ENCODE measurements around the gene MYL12A. TPM values are rescaled to one million over a fixed set of nuclear protein-coding genes. Genes with fewer than 3 reads are reported as not detected.
"Not testable (repeated sequence)": the region's sequence is repeated elsewhere in the genome, so short reads cannot be mapped to it uniquely, and the experiment has no call there.

MYL12A gene
- total and polyA plus RNA-seq, 3 donors from 2014 or later = 148 to 219 (median 177) TPM

- no peaks in the 10 kb centered on the region for H3K9me3 ChIP-seq
- TF ChIP-seq CTCF (IDR thresholded peaks at IDR 0.05) (no peak), POLR2A (IDR thresholded peaks at IDR 0.05) (no peak)
- no peaks in the 10 kb centered on the region for H3K36me3 ChIP-seq (ENCODE audit: low read depth, missing control alignments)
- no peak for DNase-seq
- WGBS, 2 donors = 95 to 97% methylated on average over 1 of the region's 1 CpG
- peaks cover 22% of the 10 kb centered on the region for H3K4me1 ChIP-seq
- intact Hi-C loops (cut with DNase I; ENCODE audit: low total_unique reads) = no loop called here
- H3K27ac ChIP-seq = no peak overlapping the region
- no peak overlapping the region for H3K4me3 ChIP-seq
- no peaks in the 10 kb centered on the region for H3K27me3 ChIP-seq
These were observed 22.3 kb downstream of the MYL12A start for GRCh38 chr18:3269914-3270299.

- no peak overlapping the region for H3K27ac ChIP-seq
- H3K9me3 ChIP-seq = no peaks in the 10 kb centered on the region
- H3K4me1 ChIP-seq = peaks cover 8% of the 10 kb centered on the region
- no peaks in the 10 kb centered on the region for H3K36me3 ChIP-seq (ENCODE audit: low read depth, missing control alignments)
- no peak for TF ChIP-seq POLR2A (IDR thresholded peaks at IDR 0.05)
- TF ChIP-seq CTCF (IDR thresholded peaks at IDR 0.05) = no peak
- H3K27me3 ChIP-seq = no peaks in the 10 kb centered on the region
- intact Hi-C loops (cut with DNase I; ENCODE audit: low total_unique reads) = no loop called here
- WGBS, 2 donors = 44 to 47% methylated on average over 3 of the region's 3 CpGs
- DNase-seq = no peak
- no peak overlapping the region for H3K4me3 ChIP-seq
These were observed 25.4 kb downstream of the MYL12A start for GRCh38 chr18:3273042-3273441.

GRCh38 chr18:3277643-3278213 is 30.1 kb downstream of the MYL12A start:
- H3K36me3 ChIP-seq (ENCODE audit: low read depth, missing control alignments); DNase-seq; H3K9me3 ChIP-seq; intact Hi-C loops (cut with DNase I; ENCODE audit: low total_unique reads); H3K27me3 ChIP-seq; H3K27ac ChIP-seq; H3K4me3 ChIP-seq; H3K4me1 ChIP-seq: not testable (repeated sequence)
- WGBS, 2 donors = 82 to 83% methylated on average over 7 of the region's 7 CpGs

- Histone ChIP-seq H3K4me3 (no peak overlapping the region), H3K9me3 (no peaks in the 10 kb centered on the region), H3K4me1 (no peaks in the 10 kb centered on the region), H3K27ac (no peak overlapping the region), H3K36me3 (ENCODE audit: low read depth, missing control alignments) (no peaks in the 10 kb centered on the region), H3K27me3 (no peaks in the 10 kb centered on the region)
- DNase-seq = no peak
- intact Hi-C loops (cut with DNase I; ENCODE audit: low total_unique reads) = loop anchor here (5.0 to 10.0 kb wide), 2 partner anchors 165 to 388 kb away; no protein-coding TSS in a partner anchor
- WGBS, 2 donors = 22 to 28% methylated on average over 14 of the region's 14 CpGs
- TF ChIP-seq POLR2A (IDR thresholded peaks at IDR 0.05) (no peak), CTCF (IDR thresholded peaks at IDR 0.05) (no peak)
These were observed 31.9 kb downstream of the MYL12A start for GRCh38 chr18:3279201-3280185.
